Measurements from ENCODE around the gene OR13C4. TPM values are rescaled to one million over a fixed set of nuclear protein-coding genes. Genes with fewer than 3 reads are reported as not detected.

Gene OR13C4
- total RNA-seq, 2 donors from 2014 or later = not detected

DNA sequence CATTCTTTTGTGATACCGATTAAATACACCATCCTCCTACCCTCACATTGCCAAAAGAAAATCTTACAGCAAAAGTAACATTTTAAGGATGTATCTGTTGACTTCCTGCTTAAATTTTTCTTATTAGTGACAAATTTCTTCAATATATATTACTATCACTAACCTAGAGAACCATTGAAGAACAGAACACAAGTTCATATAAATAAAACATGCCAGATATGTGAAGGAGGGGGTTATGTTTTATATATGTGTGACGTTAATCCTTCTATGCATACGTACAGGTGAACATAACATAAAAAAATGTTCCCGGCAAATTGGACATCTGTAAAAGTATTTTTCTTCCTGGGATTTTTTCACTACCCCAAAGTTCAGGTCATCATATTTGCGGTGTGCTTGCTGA, 23.0 kb downstream of the OR13C4 start, which contains the start of gene OR13F1:
TSS of gene OR13F1 (plus strand) at position 301 of the 400 bp plus-strand sequence. CDS start at position 301, 0 bp downstream.
- ATAC-seq = no peak
- H3K4me3 Mint-ChIP-seq = no peak within 1 kb of the TSS

DNA sequence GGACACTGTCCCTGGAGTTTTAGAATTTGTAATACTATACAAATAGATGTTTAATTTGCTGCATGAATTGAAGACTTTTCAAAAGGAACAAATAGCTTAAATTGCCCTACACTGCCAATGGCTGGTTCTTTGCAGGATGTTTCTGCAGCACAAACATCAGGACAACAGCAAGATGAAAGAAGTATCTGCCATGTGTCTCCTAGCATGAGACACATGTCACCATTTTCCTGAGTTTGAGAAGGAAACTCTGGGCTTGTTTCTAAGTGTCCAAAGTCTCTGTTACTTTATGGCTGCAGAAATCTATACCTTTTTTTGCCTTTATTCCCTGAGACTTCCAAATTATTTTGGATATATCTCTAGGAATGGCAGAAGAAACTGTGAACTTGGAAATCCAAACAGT, 23.6 kb downstream of the OR13C4 start:
- H3K36me3 Mint-ChIP-seq (ENCODE audit: low read depth) = no peaks in the 10 kb centered on the region
- no peak overlapping the region for H3K4me3 Mint-ChIP-seq
- DNase-seq (no peak), ATAC-seq (no peak)
- H3K9me3 ChIP-seq (ENCODE audit: control insufficient read depth, low read length, poor library complexity, severe bottlenecking) = no peaks in the 10 kb centered on the region
- no peaks in the 10 kb centered on the region for H3K27me3 Mint-ChIP-seq
- no peak overlapping the region for H3K27ac Mint-ChIP-seq
- H3K4me1 Mint-ChIP-seq = no peaks in the 10 kb centered on the region

More for the DNA sequence above, 23.0 kb downstream of the OR13C4 start, which contains the start of gene OR13F1:
- no peak for DNase-seq
- no peaks in the 10 kb centered on the region for H3K36me3 Mint-ChIP-seq (ENCODE audit: low read depth)
- no peaks in the 10 kb centered on the region for H3K9me3 ChIP-seq (ENCODE audit: control insufficient read depth, low read length, poor library complexity, severe bottlenecking)
- no peaks in the 10 kb centered on the region for H3K4me1 Mint-ChIP-seq
- H3K27me3 Mint-ChIP-seq = no peaks in the 10 kb centered on the region
- no peak within 1 kb of the TSS for H3K27ac Mint-ChIP-seq

DNA sequence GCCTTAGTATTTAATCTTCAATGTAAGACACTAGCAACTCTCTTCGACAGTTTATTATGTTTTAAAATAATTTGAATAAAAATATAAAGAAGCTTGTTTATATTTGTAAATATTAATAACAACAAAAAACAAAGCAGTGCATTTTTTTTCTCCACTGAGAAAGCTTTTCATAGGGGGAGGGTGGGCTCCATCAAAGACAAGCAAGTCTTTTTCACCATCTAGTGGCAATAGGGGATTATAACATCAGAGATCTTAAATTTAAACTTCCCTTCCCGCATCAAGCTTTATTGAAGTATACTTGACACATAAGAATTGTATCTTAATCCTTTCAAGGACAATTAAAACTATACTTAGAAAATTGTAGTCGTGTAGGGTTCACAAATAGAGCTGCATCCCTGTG, 32.2 kb downstream of the OR13C4 start:
- no peak for ATAC-seq

DNA sequence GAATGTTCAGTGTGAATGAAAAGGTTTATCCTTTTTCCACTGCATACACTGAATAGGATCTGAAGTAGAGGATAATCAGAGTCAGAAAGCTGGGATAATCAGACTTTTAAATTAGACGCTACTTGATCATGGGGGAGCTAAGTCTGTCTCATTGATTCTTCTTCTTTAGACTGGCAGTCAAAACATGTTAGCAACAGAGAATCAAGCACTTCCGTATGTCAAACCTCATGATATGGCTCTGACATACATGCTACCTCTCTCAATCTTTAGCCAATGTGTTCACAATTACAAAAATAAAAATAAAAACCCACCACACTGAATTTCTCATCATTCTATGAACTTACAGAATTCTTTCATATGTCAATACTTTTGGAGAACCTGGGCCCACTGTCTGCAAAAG, 42.0 kb downstream of the OR13C4 start:
- H3K4me3 Mint-ChIP-seq = no peak overlapping the region
- H3K36me3 Mint-ChIP-seq (ENCODE audit: low read depth) = no peaks in the 10 kb centered on the region
- H3K27me3 Mint-ChIP-seq = no peaks in the 10 kb centered on the region
- ATAC-seq = no peak
- H3K27ac Mint-ChIP-seq = no peak overlapping the region
- no peak for DNase-seq
- H3K9me3 ChIP-seq (ENCODE audit: control insufficient read depth, low read length, poor library complexity, severe bottlenecking) = no peaks in the 10 kb centered on the region
- no peaks in the 10 kb centered on the region for H3K4me1 Mint-ChIP-seq

More for the DNA sequence above, 32.2 kb downstream of the OR13C4 start:
- no peaks in the 10 kb centered on the region for H3K27me3 Mint-ChIP-seq
- H3K4me1 Mint-ChIP-seq = no peaks in the 10 kb centered on the region
- no peaks in the 10 kb centered on the region for H3K9me3 ChIP-seq (ENCODE audit: control insufficient read depth, low read length, poor library complexity, severe bottlenecking)
- no peaks in the 10 kb centered on the region for H3K36me3 Mint-ChIP-seq (ENCODE audit: low read depth)
- H3K4me3 Mint-ChIP-seq = no peak overlapping the region
- DNase-seq = no peak
- no peak overlapping the region for H3K27ac Mint-ChIP-seq

DNA sequence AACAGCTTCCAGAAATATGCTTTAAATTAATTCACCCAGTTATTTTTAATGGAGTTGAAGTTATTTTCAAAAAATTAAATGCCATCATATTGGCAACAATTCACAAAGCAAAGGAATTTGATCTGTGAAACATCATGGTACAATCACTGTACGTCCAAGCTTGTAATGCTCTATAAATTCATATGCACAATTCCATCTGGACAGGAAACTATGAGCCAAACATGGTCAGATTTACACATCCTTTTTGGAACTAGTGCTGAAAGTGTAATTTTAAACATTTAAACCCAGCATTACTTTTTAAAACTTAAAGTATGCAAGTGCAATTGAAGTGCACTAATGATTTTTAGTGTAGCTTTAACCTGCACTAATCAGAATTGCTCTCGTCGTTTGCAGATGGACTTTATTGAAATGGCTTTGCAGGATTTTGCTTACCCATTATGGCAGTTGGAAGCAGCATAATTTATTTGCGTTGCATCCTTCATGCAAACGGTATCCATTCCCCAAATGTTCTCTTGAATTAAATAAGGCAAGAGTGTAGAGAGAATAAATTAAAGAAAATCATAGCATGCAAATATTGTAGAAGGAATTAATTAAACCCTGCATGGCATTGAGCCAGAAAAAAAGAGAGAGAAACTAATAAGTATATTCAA, 44.0 kb downstream of the OR13C4 start:
- Mint-ChIP-seq H3K27me3 (no peaks in the 10 kb centered on the region), H3K4me1 (no peaks in the 10 kb centered on the region), H3K36me3 (ENCODE audit: low read depth) (no peaks in the 10 kb centered on the region), H3K27ac (no peak overlapping the region), H3K4me3 (no peak overlapping the region)
- H3K9me3 ChIP-seq (ENCODE audit: control insufficient read depth, low read length, poor library complexity, severe bottlenecking) = no peaks in the 10 kb centered on the region
- DNase-seq = no peak
- ATAC-seq = no peak

Other genes with a start within 250 kb of the OR13C4 start
- gene OR13F1, start 22.9 kb downstream of the OR13C4 start, total RNA-seq = not detected
- gene OR13C3, start 9.6 kb upstream of the OR13C4 start, total RNA-seq = not detected
- gene OR13C8, start 42.0 kb upstream of the OR13C4 start, total RNA-seq = not detected
- not detected for gene OR13C5, start 72.2 kb upstream of the OR13C4 start, total RNA-seq
- gene OR13C2, start 78.4 kb upstream of the OR13C4 start, total RNA-seq = not detected
- not detected for gene OR13C9, start 91.0 kb upstream of the OR13C4 start, total RNA-seq
- not detected for gene OR13D1, start 167.3 kb upstream of the OR13C4 start, total RNA-seq
- 1 to 10 TPM; 8.3 to 8.8 TPM for gene NIPSNAP3A, start 220.5 kb upstream of the OR13C4 start, total RNA-seq
- 1 to 10 TPM; 1.1 to 1.5 TPM for gene NIPSNAP3B, start 236.9 kb upstream of the OR13C4 start, total RNA-seq

All from T-helper 17 cell (primary cell).